ENCODE measurements around the gene SLC16A13.

Gene SLC16A13

GRCh38 chr17:7064261-7064660 is 28.4 kb downstream of the SLC16A13 start:
- no peaks in the 10 kb centered on the region for H3K4me1 ChIP-seq (ENCODE audit: low read depth, poor library complexity, severe bottlenecking)
- TF ChIP-seq CTCF (conservative IDR thresholded peaks at IDR 0.05; ENCODE audit: low read depth, low read length): no peak
- no peak overlapping the region for H3K4me3 ChIP-seq (IDR thresholded peaks at IDR 0.05; ENCODE audit: insufficient read depth, low read depth, low read length)
- H3K79me2 ChIP-seq (ENCODE audit: insufficient read depth, low read depth): no peaks in the 10 kb centered on the region
- H4K20me1 ChIP-seq (ENCODE audit: insufficient read depth): no peaks in the 10 kb centered on the region
- H3K27ac ChIP-seq: no peak overlapping the region
- H3K4me2 ChIP-seq: no peak overlapping the region
- no peak overlapping the region for H3K9ac ChIP-seq
- H3K36me3 ChIP-seq (ENCODE audit: insufficient read depth): no peaks in the 10 kb centered on the region
- H2AFZ ChIP-seq (ENCODE audit: low read depth): no peak overlapping the region
- H3K27me3 ChIP-seq (ENCODE audit: insufficient read depth, low read depth): no peaks in the 10 kb centered on the region

GRCh38 chr17:7067198-7067597 is 31.4 kb downstream of the SLC16A13 start:
- Histone ChIP-seq H3K27ac (no peak overlapping the region), H3K79me2 (ENCODE audit: insufficient read depth, low read depth) (no peaks in the 10 kb centered on the region), H3K36me3 (ENCODE audit: insufficient read depth) (no peaks in the 10 kb centered on the region), H3K4me3 (IDR thresholded peaks at IDR 0.05; ENCODE audit: insufficient read depth, low read depth, low read length) (no peak overlapping the region), H3K4me2 (no peak overlapping the region), H2AFZ (ENCODE audit: low read depth) (no peak overlapping the region), H3K9ac (no peak overlapping the region), H3K4me1 (ENCODE audit: low read depth, poor library complexity, severe bottlenecking) (no peaks in the 10 kb centered on the region), H4K20me1 (ENCODE audit: insufficient read depth) (no peaks in the 10 kb centered on the region), H3K27me3 (ENCODE audit: insufficient read depth, low read depth) (no peaks in the 10 kb centered on the region)
- TF ChIP-seq CTCF (conservative IDR thresholded peaks at IDR 0.05; ENCODE audit: low read depth, low read length): no peak

DNA sequence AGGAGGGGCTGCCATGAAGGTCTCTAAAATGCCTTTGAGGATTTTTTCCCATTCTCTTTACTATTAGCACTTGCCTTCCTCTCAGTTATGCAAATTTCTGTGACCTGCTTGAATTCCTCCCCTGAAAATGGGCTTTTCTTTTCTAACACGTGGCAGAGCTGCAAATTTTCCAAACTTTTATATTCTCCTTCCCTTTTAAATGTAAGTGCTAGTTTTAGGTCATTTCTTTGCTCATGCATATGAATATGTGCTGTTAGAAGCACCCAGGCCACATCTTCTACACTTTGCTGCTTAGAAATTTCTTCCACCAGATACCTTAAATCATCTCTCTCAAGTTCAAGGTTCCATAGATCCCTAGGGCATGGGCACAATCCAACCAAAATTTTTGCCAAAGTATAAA is 32.5 kb downstream of the SLC16A13 start:
- H2AFZ ChIP-seq (ENCODE audit: low read depth): no peak overlapping the region
- H3K4me3 ChIP-seq (IDR thresholded peaks at IDR 0.05; ENCODE audit: insufficient read depth, low read depth, low read length): no peak overlapping the region
- H3K27me3 ChIP-seq (ENCODE audit: insufficient read depth, low read depth): no peaks in the 10 kb centered on the region
- no peaks in the 10 kb centered on the region for H3K36me3 ChIP-seq (ENCODE audit: insufficient read depth)
- H3K9ac ChIP-seq: no peak overlapping the region
- H3K4me2 ChIP-seq: no peak overlapping the region
- H4K20me1 ChIP-seq (ENCODE audit: insufficient read depth): no peaks in the 10 kb centered on the region
- no peaks in the 10 kb centered on the region for H3K79me2 ChIP-seq (ENCODE audit: insufficient read depth, low read depth)
- no peak for TF ChIP-seq CTCF (conservative IDR thresholded peaks at IDR 0.05; ENCODE audit: low read depth, low read length)
- H3K27ac ChIP-seq: no peak overlapping the region
- H3K4me1 ChIP-seq (ENCODE audit: low read depth, poor library complexity, severe bottlenecking): no peaks in the 10 kb centered on the region

- no peak overlapping the region for H3K9ac ChIP-seq
- no peaks in the 10 kb centered on the region for H3K79me2 ChIP-seq (ENCODE audit: insufficient read depth, low read depth)
- no peak overlapping the region for H2AFZ ChIP-seq (ENCODE audit: low read depth)
- no peaks in the 10 kb centered on the region for H3K4me1 ChIP-seq (ENCODE audit: low read depth, poor library complexity, severe bottlenecking)
- TF ChIP-seq CTCF (conservative IDR thresholded peaks at IDR 0.05; ENCODE audit: low read depth, low read length): no peak
- H3K4me2 ChIP-seq: no peak overlapping the region
- H3K36me3 ChIP-seq (ENCODE audit: insufficient read depth): no peaks in the 10 kb centered on the region
- H3K4me3 ChIP-seq (IDR thresholded peaks at IDR 0.05; ENCODE audit: insufficient read depth, low read depth, low read length): no peak overlapping the region
- H3K27ac ChIP-seq: no peak overlapping the region
- no peaks in the 10 kb centered on the region for H3K27me3 ChIP-seq (ENCODE audit: insufficient read depth, low read depth)
- H4K20me1 ChIP-seq (ENCODE audit: insufficient read depth): no peaks in the 10 kb centered on the region
Measured at GRCh38 chr17:7070712-7071111, 34.9 kb downstream of the SLC16A13 start.

- no peak overlapping the region for H3K4me3 ChIP-seq (IDR thresholded peaks at IDR 0.05; ENCODE audit: insufficient read depth, low read depth, low read length)
- no peaks in the 10 kb centered on the region for H3K4me1 ChIP-seq (ENCODE audit: low read depth, poor library complexity, severe bottlenecking)
- no peaks in the 10 kb centered on the region for H4K20me1 ChIP-seq (ENCODE audit: insufficient read depth)
- no peak overlapping the region for H3K9ac ChIP-seq
- H3K27ac ChIP-seq: no peak overlapping the region
- no peak overlapping the region for H3K4me2 ChIP-seq
- H3K27me3 ChIP-seq (ENCODE audit: insufficient read depth, low read depth): no peaks in the 10 kb centered on the region
- H3K36me3 ChIP-seq (ENCODE audit: insufficient read depth): no peaks in the 10 kb centered on the region
- H3K79me2 ChIP-seq (ENCODE audit: insufficient read depth, low read depth): no peaks in the 10 kb centered on the region
- H2AFZ ChIP-seq (ENCODE audit: low read depth): no peak overlapping the region
- TF ChIP-seq CTCF (conservative IDR thresholded peaks at IDR 0.05; ENCODE audit: low read depth, low read length): no peak
Measured at GRCh38 chr17:7072406-7072805, 36.6 kb downstream of the SLC16A13 start.

Data from KMS-11 (cell line).